Endothelial cell (in vitro differentiated cells): ENCODE results near the gene DACH1. TPM values are rescaled to one million over a fixed set of nuclear protein-coding genes. Genes with fewer than 3 reads are reported as not detected.

Source experiments
- DNase-seq: peaks from one replicate; pipeline ENCODE4 v3.0.0; 2021; ENCODE audit warnings: low spot score
- H3K27ac Mint-ChIP-seq: one replicate; pipeline ENCODE4 v1.8.0; 2021; ENCODE audit warnings: mixed read lengths, inconsistent platforms; ENCODE audit not compliant: unreplicated experiment
- H3K27me3 Mint-ChIP-seq: one replicate; pipeline ENCODE4 v1.8.0; 2021; ENCODE audit warnings: mild to moderate bottlenecking, moderate library complexity, mixed read lengths, inconsistent platforms; ENCODE audit not compliant: unreplicated experiment
- H3K36me3 Mint-ChIP-seq: one replicate; pipeline ENCODE4 v1.8.0; 2021; ENCODE audit warnings: mild to moderate bottlenecking, low read depth, mixed read lengths, inconsistent platforms; ENCODE audit not compliant: unreplicated experiment
- H3K4me1 Mint-ChIP-seq: one replicate; pipeline ENCODE4 v1.8.0; 2021; ENCODE audit warnings: mild to moderate bottlenecking, mixed read lengths, inconsistent platforms; ENCODE audit not compliant: unreplicated experiment
- H3K4me3 Mint-ChIP-seq: one replicate; pipeline ENCODE4 v1.8.0; 2021; ENCODE audit warnings: mild to moderate bottlenecking, mixed read lengths, inconsistent platforms; ENCODE audit not compliant: unreplicated experiment
- H3K9me3 Mint-ChIP-seq: one replicate; pipeline ENCODE4 v1.8.0; 2021; ENCODE audit warnings: mixed read lengths, inconsistent platforms; ENCODE audit not compliant: unreplicated experiment
- total RNA-seq: library from RNA; stranded (reverse); fragmentation: NEBNext Ultra II Directional; extraction: Animal tissue kit (Norgen Biotek cat#: 25700); gene quantifications from one replicate; pipeline ENCODE4 v1.2.1, GENCODE V29; 2021; ENCODE audit not compliant: unreplicated experiment
- TF ChIP-seq, protein P1 (sequence below): fragments of 200-600 bp; sonication (generic); IDR thresholded peaks from one replicate; pipeline ENCODE4 v1.5.0; 2021; ENCODE audit warnings: antibody characterized with exemption; ENCODE audit not compliant: unreplicated experiment

The DACH1 gene
- total RNA-seq, 1 donor from 2014 or later = 36.4 TPM

DNA sequence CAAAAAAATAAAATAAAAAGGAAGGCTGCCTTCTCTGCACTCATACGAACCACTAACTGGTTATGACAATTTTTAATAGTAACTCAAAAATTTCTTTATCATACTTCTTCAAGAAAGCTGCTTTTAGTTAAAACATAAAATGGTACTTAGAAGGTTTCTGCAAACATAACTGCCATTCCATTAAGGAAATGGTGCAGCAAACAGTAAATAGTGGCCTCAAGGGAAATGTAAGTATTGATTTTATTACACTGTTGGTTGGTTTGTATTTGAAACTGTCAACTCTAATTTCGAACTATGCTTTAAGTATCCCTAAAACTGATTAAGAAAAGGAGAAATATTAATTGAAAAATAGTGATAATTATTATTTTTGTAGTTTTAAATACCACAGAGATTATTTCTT is 278.0 kb downstream of the DACH1 start:
- H3K27ac Mint-ChIP-seq = no peak overlapping the region
- no peak overlapping the region for H3K4me3 Mint-ChIP-seq

DNA sequence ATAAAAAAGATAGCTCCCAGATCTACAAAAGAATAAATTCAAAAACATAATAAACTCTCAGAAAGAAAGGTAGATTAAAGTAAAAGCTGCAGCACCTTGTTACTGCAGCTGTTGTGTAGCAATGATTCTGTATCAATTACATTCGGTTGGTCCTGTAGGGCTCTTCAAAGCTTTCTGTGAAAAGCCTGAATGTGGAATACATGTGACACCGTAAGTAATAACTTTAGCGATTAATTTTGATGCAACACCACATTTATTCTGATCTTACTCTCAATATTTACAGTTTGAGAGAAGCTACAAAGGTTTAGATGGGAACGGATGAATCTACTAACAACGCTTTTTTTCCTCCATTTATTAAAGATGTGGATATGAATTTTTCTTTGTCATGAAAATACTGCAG is 279.2 kb downstream of the DACH1 start:
- H3K27ac Mint-ChIP-seq = no peak overlapping the region
- H3K9me3 Mint-ChIP-seq = no peaks in the 10 kb centered on the region
- H3K4me1 Mint-ChIP-seq = no peaks in the 10 kb centered on the region
- H3K36me3 Mint-ChIP-seq = no peaks in the 10 kb centered on the region
- H3K27me3 Mint-ChIP-seq = peaks cover 2% of the 10 kb centered on the region
- TF ChIP-seq, protein P1, sequence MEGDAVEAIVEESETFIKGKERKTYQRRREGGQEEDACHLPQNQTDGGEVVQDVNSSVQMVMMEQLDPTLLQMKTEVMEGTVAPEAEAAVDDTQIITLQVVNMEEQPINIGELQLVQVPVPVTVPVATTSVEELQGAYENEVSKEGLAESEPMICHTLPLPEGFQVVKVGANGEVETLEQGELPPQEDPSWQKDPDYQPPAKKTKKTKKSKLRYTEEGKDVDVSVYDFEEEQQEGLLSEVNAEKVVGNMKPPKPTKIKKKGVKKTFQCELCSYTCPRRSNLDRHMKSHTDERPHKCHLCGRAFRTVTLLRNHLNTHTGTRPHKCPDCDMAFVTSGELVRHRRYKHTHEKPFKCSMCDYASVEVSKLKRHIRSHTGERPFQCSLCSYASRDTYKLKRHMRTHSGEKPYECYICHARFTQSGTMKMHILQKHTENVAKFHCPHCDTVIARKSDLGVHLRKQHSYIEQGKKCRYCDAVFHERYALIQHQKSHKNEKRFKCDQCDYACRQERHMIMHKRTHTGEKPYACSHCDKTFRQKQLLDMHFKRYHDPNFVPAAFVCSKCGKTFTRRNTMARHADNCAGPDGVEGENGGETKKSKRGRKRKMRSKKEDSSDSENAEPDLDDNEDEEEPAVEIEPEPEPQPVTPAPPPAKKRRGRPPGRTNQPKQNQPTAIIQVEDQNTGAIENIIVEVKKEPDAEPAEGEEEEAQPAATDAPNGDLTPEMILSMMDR = no peak
- no peak overlapping the region for H3K4me3 Mint-ChIP-seq
- DNase-seq = no peak

More for the DNA sequence above, 278.0 kb downstream of the DACH1 start:
- no peak for DNase-seq
- H3K9me3 Mint-ChIP-seq = no peaks in the 10 kb centered on the region
- H3K36me3 Mint-ChIP-seq = no peaks in the 10 kb centered on the region
- no peaks in the 10 kb centered on the region for H3K4me1 Mint-ChIP-seq
- peaks cover 2% of the 10 kb centered on the region for H3K27me3 Mint-ChIP-seq
- TF ChIP-seq, protein P1 = no peak

DNA sequence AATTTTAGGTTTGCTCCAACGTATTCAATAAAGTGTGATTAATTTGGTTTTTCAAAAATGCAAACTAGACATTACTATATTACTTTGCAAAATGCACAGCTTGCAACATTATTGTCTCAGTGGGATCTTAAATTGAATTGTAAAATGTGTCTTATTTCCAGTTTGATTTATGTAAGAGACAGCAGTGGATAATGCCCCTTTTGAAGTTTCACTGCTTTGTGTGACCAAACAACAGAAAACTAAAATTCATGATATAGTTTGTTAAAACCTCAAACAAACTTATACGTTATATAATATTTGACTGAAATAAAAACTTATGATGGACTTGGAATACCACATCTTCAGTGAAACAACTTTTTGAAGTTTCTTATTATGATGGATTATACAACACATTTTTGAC is 279.8 kb downstream of the DACH1 start:
- Mint-ChIP-seq H3K27me3 (peaks cover 2% of the 10 kb centered on the region), H3K27ac (no peak overlapping the region), H3K4me1 (no peaks in the 10 kb centered on the region), H3K36me3 (no peaks in the 10 kb centered on the region), H3K4me3 (no peak overlapping the region), H3K9me3 (no peaks in the 10 kb centered on the region)
- TF ChIP-seq, protein P1 = no peak
- no peak for DNase-seq

DNA sequence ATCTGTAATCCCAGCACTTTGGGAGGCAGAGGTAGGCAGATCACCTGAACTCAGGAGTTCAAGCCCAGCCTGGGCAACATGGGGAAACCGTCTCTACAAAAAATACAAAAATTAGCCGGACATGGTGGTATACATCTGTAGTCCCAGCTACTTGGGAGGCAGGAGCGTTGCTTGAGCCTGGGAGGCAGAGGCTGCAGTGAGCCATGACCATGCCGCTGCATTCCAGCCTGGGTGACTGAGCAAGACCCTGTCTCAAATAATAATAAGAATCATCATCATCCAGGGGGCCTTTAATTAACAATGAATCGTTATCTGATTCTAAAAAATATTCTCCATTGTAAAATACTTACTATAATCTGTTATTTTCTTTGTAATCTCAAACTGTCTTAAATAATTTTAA is 283.4 kb downstream of the DACH1 start:
- Mint-ChIP-seq H3K4me1 (no peaks in the 10 kb centered on the region), H3K27me3 (peaks cover 2% of the 10 kb centered on the region), H3K4me3 (no peak overlapping the region), H3K27ac (no peak overlapping the region), H3K9me3 (no peaks in the 10 kb centered on the region), H3K36me3 (no peaks in the 10 kb centered on the region)
- TF ChIP-seq, protein P1 = no peak
- DNase-seq = no peak

DNA sequence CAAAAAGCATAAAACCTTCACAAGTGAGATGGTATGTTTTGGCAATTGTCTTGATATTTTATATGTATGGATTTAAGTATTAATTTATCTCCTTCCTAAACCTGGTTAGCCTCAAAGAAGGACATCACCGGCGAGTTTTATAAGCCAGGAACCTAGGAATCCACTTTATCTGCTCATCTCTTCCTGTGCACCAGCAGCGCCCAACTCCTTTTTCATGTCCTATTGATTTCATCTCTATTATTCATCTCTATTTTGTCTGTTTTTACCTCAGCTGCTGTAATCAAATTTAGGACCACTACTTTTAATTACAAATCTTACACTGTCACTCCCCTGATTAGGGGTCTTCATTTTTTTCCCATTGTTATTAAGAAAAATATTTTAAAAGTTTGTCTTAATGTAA is 286.4 kb downstream of the DACH1 start:
- H3K4me3 Mint-ChIP-seq = no peak overlapping the region
- H3K27ac Mint-ChIP-seq = no peak overlapping the region
- no peaks in the 10 kb centered on the region for H3K36me3 Mint-ChIP-seq
- no peaks in the 10 kb centered on the region for H3K4me1 Mint-ChIP-seq
- H3K27me3 Mint-ChIP-seq = peaks cover 4% of the 10 kb centered on the region
- DNase-seq = no peak
- TF ChIP-seq, protein P1 = no peak
- H3K9me3 Mint-ChIP-seq = no peaks in the 10 kb centered on the region
